HG03280 (cell line): ENCODE data around the gene NSUN2.
"Not testable (repeated sequence)": the region's sequence is repeated elsewhere in the genome, so short reads cannot be mapped to it uniquely, and the experiment has no call there.

Experiments
- ATAC-seq: cut with Tn5 transposase; IDR thresholded peaks from one replicate; pipeline ENCODE4 v1.9.1; 2021; ENCODE audit warnings: mild to moderate bottlenecking, moderate library complexity; ENCODE audit not compliant: unreplicated experiment

NSUN2 gene

DNA sequence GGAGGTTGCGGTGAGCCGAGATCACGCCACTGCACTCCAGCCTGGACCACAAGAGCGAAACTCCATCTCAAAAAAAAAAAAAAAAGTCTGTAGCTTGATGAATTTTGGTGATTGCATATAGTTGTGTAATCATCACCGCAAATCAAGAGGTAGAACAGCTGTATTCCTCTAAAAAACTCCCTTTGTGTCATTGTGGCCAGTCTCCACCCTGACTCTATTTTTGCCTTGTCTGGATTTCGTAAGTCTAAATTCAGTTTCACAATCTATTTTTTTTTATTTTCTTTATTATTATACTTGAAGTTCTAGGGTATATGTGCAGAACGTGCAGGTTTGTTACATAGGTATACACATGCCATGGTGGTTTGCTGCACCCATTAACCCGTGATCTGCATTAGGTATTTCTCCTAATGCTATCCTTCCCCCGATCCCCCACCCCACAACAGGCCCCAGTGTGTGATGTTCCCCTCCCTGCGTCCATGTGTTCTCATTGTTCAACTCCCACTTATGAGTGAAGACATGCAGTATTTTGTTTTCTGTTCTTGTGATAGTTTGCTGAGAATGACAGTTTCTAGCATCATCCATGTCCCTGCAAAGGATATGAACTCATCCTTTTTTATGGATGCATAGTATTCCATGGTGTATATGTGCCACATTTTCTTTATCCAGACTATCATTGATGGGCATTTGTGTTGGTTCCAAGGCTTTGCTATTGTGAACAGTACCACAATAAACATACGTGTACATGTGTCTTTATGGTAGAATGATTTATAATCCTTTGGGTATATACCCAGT, 12.9 kb upstream of the NSUN2 start:
- ATAC-seq, result not testable (repeated sequence)

GRCh38 chr5:6644794-6645241, 12.0 kb upstream of the NSUN2 start:
- no peak for ATAC-seq

DNA sequence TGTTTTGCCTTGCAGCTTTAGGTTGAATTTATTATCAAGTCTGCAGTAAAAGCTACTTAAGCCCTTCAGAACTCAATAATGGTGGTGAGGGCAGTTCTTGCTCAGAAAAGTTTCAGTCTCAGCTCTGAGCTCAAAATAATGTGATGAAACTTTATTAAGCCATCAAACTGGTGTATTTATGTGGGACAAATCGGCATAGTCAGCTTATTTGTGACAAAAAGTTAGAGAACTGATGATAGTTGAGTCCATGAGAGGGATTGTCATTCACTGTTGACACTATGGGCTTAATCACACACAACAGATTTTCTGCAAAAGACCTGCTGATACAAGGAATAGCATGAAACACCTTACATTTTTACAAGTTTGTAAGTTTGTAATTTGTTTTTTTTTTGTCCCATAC, 9.8 kb upstream of the NSUN2 start:
- ATAC-seq, result no peak

GRCh38 chr5:6638236-6638635, 5.4 kb upstream of the NSUN2 start:
- no peak for ATAC-seq

DNA sequence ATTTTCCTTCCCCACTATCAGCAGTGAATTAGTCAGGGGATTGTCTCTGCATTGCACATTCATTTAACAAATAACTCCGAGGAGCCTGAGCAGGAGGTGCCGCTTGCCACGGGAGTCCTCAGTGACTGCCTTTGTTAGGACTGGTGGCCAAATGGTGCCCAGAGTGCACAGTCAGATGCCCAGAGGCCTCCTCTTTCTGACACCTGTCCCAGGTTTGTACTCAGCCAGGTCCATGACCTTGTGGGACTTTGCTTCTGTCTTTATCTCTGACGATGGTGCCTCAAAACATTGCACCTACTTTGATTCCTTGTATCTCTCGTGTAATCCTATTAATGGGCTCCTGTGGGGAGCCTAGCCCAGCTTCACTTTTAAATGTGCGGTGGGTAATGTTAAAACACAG, 4.7 kb upstream of the NSUN2 start:
- ATAC-seq, result no peak

- ATAC-seq, result no peak
These were observed 4.2 kb upstream of the NSUN2 start for GRCh38 chr5:6637022-6637421.

GRCh38 chr5:6636293-6636692, 3.4 kb upstream of the NSUN2 start:
- no peak for ATAC-seq

DNA sequence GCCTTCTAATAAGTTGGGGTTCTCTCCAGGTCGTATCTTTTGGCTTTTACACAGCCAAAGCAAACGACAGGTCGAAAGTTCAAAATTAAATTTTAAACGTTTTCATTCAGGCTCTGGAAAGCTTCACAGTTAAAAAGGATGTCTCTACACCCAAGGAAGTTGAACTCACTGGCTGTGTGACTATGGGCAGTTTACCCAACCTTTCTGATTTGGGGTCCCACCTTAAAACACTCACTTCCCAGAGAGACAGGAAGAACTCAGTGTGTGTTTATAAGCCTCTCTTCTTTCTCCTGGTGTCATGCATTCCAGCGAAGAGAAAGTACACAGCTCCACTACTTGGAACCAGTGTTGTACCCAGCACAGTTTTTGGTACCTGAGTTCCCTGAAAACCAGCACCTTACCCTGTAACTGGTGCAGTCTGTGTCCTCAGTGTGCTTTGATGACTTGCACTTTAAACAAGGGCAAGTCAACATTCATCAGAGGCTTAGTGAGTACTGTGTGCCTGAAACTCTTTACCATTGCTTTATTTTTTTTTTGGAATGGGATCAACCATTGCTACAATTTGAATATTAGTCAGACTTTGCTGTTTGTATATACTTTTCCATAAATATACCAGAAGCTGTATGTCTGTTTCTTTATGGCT, 2.1 kb upstream of the NSUN2 start:
- no peak for ATAC-seq

DNA sequence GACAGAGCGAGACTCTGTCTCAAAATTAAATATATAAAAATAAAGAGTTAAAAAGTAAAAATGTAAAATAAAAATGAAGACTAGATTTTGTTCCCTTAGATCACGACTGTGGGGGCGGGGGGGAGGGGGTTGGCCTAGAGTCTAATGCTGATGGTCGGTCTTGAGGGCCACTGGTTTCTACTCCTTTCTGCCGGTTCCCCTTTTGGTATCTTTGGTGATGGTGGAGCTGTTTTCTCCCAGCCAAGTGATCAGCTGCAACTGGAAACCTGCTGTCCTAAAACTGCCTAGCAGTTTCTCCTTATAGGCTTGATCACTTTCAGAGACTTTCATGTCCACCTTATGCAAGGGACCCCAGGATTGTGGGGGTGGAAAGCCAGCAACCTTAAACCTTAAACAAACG, 1.5 kb upstream of the NSUN2 start:
- ATAC-seq, result no peak

- ATAC-seq, result peak; percentile 46
These were observed 813 bp upstream of the NSUN2 start for GRCh38 chr5:6633469-6634245.

DNA sequence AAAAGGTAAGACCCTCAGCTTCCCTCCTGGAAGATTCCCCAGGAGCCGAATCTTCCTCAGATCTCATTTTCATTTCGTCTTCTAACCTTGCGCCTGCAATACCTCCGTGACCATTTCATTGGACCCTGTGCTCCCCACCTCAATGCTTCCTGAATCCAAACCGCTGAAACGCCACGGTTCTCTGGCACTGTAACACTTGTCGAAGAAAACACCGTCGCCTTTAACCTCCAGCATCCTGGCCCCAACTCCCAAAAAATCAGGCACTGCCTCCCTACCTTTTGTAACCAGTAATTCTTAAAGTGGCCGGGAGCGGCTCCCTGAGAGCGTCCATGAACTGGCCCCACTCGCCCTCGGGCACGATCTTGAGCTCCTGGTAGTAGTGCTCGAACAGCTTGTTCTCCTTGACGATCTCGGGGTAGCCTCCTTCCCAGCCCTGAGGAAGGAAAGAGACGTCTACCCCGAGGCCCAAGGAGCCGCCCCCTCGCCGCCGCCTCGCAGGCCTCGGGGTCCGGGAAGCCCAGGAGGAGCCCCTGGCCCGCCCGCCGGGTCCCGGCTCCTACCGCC, 438 bp downstream of the NSUN2 start:
- peak; percentile 9 for ATAC-seq

DNA sequence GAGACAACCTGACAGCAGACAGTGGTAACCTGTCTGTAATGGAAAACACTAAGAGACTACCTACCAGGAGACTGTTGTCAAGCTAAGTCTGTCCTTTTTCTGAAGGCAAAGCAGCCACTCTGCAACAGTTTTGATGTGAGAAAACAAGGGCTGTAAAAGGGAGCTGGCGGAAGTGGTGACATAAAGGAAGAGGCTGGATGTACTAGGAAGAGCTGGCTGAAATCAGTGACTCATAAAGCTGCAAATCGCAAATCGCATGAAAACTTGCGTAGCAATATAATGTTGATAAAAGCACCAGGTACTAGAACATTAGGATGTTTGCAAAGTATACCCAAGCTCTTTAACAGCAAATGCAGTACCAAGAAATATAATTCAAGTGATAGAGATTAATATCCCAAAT, 1.4 kb downstream of the NSUN2 start:
- ATAC-seq, result no peak

DNA sequence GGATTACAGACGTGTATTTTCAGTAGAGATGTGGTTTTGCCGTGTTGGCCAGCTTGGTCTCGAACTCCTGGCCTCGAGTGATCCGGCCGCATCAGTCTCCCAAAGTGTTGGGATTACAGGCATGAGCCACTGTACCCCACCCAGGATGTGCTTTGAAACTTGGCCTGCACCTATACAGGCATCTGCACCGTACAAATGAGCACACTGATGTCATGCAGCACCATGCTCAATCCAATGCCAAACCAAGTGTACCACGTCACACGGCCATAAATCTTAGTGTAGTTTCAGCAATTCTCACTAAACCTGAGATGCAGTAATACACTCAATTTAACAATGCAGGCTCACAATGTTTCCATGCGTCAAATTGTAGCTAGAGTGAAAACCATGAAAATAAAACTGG, 6.3 kb downstream of the NSUN2 start:
- no peak for ATAC-seq

DNA sequence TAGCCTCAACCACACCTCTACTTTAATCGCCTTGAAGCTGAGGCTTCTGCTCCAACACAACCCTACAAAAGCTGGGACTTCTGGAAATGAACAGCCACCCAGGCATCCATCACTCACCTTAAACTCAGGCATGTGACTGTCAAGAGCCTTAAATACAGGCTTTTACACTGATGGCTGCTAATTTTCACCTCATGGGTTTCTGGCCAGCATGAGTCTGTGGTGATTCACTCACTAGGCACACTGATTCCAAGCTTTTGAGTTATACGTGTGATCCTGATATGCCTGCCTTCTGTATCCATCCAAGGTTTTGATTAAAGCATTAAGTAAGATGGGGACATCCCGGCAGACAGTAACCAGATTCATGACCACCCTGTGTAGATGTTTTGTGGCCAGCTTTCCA, 8.9 kb downstream of the NSUN2 start:
- no peak for ATAC-seq

DNA sequence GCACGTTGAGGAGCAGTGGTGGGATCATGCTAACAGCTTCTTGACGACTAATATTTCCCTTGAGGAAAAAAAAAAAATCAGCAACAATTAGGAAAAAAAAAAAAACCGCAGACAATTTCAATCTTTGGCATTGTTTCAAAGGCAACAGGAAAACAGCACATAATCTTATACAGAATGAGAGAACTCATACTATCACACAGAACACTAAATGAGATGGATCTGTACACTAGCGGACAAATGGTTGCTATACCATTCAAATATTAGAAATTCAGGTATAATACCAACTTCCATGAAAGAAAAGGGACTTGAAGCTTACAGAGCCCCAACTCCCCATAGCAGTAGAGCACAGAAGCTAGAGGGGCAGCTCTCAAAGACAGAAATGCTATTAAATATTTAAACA, 9.6 kb downstream of the NSUN2 start:
- no peak for ATAC-seq

DNA sequence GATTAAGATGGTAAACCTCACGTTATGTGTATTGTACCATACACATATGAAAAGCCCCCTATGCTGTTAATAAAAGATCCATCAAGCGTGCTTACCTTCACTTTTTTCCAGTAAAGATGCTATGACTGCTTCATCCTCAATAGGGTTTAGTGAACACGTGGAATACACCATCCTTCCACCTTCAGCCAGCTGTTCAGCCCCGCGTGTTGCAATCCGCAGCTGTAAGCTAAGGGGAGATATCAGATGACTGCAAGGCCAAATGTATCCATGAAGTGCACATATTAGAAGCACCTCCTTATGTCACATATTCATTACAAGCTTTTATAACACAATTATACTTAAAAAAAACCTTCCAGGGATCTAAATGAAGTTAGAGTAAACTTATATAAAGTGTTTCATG, 16.2 kb downstream of the NSUN2 start:
- ATAC-seq, result no peak

GRCh38 chr5:6615034-6615815, 17.6 kb downstream of the NSUN2 start:
- ATAC-seq, result no peak

DNA sequence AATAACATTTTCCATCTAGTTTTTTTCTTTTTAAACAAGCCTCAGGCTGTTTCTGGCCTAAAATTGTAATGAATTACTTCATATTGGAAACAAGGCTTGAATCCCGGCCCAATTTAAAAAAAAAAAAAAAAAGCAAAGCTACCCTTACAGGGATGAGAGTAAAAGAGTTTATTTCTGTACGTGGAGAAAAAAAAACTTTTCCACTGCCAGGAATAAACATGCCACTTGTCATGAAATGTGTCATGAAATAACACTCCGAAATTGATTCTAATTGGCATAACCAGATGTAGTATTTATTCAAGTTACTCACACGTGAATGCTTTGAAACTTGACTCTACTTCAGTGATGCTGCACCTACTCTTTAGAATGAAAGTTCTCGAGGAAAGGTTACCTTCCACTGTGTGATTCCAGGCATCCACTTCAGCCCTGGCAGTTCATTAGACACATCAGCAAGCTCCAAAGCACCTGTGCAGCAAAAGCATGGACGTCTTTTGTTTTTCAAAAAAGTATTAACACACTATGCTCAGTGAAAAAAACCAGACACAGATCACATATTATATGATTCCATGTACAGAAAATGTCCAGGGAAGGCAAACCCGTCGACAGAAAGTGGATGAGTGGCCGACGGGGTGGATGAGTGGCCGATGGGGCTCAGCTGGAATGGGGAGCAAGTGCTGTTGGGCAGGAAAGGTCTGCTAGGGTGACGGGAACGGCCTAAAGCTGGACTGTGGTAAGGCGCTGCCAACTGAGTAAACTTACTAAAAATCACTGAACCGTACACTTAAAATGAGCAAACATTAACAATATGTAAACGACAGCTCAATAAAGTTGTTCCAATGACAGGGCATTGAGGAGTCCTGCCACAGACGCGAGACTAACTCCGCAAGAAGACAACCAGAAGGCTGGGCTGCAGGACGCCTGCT, 21.2 kb downstream of the NSUN2 start:
- ATAC-seq, result no peak

GRCh38 chr5:6608016-6608415, 24.8 kb downstream of the NSUN2 start:
- no peak for ATAC-seq

DNA sequence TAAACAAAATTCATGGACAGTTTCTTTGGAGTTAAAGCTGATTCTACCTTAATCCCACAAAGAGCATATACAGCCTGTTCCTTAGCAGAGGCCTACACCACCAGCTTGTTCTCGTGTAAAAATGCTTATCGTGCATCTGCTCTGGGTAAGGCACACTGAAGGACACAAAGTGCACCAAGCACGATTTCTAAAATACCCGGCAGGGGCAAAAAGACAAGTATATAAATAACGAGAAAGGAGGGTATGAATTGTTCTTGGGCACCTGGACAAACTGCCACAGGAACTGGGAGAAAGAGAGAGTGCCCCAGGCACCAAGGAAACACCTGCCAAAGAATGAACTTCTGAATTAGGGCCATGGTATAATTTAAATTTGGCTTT, 25.3 kb downstream of the NSUN2 start:
- no peak for ATAC-seq
